Measurements from ENCODE around the gene ENTPD2.

- TF ChIP-seq BHLHE40 (IDR thresholded peaks at IDR 0.05; ENCODE audit: low read depth, low read length) (no peak), POLR2A (IDR thresholded peaks at IDR 0.05; ENCODE audit: low read depth, low read length) (no peak), CTCF (conservative IDR thresholded peaks at IDR 0.05; ENCODE audit: low read depth, low read length) (no peak), RFX5 (IDR thresholded peaks at IDR 0.05; ENCODE audit: low read depth, low read length) (no peak), MAFK (IDR thresholded peaks at IDR 0.05; ENCODE audit: low read depth, low read length) (no peak)
Observed at GRCh38 chr9:137038916-137039315, 14.9 kb downstream of the ENTPD2 start.

Measured in IMR-90 (cell line).